HTR-8/SVneo (cell line): ENCODE data around the gene COL4A3.
"Not testable (repeated sequence)": the region's sequence is repeated elsewhere in the genome, so short reads cannot be mapped to it uniquely, and the experiment has no call there.

Source experiments
- DNase-seq: peaks from one replicate; pipeline ENCODE4 v3.0.0; 2011; ENCODE audit warnings: low spot score, mixed read lengths; ENCODE audit not compliant: insufficient read length
- FAIRE-seq: peaks from 2 replicates; lab custom pipeline; 2011; peaks lifted over from hg19 to GRCh38; lab: Jason Lieb, UNC

Gene COL4A3

GRCh38 chr2:227201771-227202170, 37.3 kb downstream of the COL4A3 start:
- no peak for FAIRE-seq
- DNase-seq = no peak

DNA sequence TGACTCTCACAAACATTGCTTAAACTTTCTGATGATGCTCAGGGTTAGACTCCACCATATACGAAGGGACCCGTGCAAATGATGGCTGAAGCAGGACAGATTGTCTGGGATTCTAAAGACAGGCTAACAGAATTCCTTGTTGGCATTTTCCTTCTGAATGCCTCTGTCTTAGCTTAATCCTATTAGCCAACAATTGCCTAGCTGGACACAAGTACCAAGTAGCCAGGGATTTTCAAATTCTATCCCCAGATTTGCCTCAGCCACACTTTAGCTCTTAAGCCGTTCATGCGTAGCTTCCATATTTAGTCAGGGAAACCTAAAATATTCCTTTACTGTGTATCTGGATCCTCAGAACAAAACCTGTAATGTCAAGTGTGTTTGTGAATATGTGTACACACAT, 40.0 kb downstream of the COL4A3 start:
- DNase-seq (no peak), FAIRE-seq (no peak)

- FAIRE-seq = no peak
Observed at GRCh38 chr2:227205701-227206100, 41.3 kb downstream of the COL4A3 start.

DNA sequence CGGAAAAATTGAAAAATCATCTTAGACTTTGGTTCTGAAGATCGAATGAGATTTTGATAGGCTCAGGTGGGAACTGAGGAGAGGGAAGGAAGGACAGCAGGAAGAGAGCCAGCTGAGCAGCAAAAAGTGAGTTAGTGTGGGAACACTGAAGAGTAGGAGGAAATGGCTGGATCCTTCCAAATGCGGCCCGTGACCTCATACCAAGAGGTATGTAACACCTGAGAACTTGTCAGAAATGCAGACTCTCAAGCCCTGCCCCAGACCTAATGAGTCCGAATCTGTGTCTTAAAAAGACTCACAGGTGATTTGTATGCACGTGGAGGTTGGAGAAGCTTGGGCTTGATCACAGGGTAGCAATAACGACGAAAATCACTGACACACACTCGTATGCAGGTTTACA, 42.0 kb downstream of the COL4A3 start:
- FAIRE-seq (no peak), DNase-seq (no peak)

More at GRCh38 chr2:227205701-227206100, 41.3 kb downstream of the COL4A3 start:
- DNase-seq = no peak

DNA sequence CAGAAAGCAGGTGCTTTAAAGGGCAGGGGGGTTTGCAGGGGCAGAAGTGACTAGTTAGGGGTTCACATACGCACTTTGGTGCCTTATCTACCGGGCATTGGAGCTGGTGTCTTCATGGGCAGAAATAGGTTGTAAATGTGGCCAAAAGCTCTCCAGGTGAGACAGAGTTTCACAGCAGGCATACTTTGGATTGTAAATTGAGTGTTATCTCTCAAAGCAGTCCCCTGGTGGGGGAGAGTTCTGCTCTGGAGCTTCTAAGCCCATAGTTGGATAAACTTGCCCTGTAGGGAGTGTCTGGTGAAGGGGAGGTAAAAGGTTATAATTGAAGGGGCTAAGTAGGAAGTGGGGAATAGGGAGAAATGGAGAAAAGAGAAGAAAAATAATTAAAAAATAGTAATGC, 43.1 kb downstream of the COL4A3 start:
- FAIRE-seq (no peak), DNase-seq (no peak)

DNA sequence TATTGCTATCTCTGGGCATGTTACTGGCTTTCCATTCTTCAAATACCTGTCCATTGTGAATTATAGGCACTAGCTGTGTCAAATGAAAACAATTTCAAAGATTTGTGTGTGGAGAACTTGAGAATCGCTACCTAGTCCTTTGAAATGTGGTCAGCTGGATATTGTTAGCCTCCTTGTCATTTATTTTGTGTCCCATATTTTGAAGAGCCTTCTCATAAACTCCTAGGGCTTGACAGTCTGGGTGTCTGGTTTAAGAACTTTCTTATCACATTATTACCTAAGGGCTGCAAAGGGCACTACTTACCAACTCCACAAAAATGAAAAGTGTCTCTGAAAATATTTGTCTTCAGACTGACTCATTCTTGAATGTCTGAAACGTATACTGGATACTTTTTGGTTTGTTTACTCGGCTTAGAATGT, 50.2 kb downstream of the COL4A3 start:
- DNase-seq = no peak
- FAIRE-seq = no peak

DNA sequence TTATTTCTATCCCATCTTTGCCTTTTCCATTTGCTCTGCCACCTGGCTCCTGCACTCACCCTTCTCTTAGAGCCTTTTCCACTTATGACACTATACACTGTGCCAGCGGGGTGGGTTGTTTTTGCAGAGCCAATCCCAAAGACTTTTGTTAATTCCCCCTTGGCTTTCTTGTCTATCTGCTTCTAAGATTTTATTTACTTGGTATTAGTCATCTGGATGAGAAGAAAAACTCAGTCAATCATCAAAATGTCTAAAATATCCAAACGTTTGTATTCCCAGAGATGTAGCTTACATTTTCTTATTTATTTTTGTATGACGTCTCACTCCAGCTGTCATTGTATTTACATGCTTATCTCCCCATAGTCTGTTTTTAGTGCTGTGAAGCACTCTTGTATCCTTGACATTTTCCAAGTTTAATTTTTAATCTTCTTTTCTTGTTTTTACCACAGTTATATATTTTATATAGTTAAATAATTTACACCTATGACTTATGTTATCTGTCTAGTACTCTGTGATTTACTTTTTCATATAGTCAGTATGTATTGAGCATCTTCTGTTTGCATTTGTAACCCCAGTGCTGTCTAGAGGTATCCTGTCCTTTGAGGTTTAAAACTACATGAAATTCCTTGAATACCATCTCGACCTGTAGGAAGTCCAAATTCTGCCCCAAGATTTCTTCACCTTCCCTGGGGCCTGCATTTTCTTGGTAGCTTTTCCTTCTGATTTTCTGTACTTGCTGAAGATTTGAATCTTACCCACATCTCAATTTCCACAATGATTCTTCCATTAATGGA, 55.1 kb downstream of the COL4A3 start:
- FAIRE-seq (no peak), DNase-seq (no peak)

- DNase-seq (no peak), FAIRE-seq (no peak)
Observed at GRCh38 chr2:227221120-227221519, 56.7 kb downstream of the COL4A3 start.

DNA sequence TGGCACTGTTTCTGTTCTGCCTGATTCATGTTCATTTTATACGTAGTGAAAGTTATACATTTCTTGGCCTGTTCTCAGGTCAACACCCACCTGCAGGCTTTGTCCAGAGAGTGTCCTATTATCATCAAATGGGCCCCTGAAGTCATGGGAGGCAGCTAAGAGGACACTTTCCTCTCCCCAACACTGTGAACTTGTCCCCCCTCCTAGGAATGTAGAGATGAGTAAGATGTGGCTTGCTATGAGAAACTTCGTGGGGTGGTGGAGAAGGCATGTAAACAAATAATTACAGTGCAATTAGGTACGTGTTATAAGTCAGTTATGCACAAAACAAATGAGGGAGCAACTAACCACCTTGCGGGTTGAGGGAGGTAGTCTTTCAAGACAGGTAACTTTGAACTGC, 57.9 kb downstream of the COL4A3 start:
- DNase-seq (no peak), FAIRE-seq (no peak)

GRCh38 chr2:227225641-227226040, 61.2 kb downstream of the COL4A3 start:
- not testable (repeated sequence) for FAIRE-seq, DNase-seq

DNA sequence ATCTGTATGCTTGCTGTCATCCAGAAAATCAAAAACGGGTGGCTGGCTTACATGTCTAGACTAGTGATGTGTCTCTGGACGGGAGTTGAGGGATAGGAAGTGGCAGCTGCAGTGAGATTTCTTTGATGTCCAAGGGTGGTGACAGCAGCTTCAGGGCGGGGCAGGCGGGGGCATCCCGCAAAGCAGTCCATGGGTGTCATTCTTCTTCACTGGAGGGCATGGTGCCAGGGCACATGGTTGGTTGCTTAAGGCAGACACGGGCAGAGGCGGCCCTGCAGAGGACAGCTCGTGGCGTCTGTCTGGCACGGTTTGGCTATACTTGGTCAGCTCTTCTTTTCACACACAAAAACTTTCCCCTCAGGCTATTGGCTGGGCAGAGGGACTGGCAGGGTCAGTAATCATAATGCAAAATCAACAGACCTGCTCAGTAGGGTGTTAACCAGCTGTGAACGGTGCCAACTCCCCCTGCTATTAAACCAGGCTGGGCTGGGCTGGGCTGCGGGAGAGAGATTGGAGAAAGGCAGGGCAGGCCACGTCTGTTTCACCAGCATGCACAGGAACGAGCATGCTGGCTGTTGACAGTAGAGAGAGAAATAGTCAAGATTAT, 63.7 kb downstream of the COL4A3 start:
- DNase-seq = no peak

DNA sequence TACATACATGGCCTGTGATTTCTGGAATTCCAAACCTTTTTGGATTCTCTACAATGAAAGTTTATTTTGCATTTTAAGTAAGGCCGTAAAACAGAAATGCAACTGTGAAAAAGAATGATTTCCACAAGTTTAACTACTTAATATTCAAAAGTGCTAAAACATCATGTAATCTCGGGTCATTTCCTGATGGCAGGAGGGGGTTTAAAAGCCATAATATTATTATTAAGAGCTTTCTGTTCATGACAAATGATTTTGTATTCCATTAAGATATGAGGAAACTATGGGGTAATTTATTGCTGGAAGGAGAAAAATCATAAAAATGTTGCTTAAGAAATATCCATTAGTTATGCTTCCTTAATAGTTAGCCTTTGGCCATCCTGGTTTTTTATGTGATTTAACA, 65.7 kb downstream of the COL4A3 start:
- DNase-seq (no peak), FAIRE-seq (no peak)

More for the DNA sequence above, 63.7 kb downstream of the COL4A3 start:
- FAIRE-seq = no peak

DNA sequence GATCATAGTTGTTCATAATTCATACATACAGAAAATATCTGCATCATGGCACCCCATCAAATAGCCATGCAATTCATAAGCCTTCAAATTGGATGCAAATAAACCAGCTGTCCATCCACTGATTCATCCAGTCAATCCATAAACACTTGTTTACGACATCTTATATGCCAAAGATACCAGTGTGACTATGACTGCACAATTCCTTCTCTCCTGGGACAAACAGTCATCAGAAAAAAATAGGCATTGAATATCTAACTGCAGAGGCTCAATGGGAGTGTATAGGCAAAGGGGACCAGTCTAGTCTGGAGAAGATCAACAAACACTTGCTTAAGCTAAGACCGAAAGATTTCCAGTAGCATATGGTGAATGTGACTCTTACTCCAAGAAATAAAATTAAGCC, 70.0 kb downstream of the COL4A3 start:
- FAIRE-seq (no peak), DNase-seq (no peak)

DNA sequence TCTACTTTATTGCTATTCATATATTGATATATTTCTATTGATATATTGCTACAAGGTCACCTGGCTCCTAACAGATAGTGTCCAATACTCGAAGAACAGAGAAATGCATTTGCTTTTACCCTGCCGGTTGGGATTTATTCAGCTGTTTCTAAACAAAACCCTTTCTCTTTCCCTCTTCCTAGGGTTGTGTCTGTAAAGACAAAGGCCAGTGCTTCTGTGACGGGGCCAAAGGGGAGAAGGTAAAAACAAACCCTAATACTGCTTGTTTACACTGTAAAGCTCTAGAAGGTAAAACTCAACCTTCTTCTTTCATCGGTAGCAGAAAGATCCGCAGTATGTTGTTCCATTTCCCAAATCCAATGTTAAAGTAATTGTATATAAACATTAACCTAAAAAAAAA, 73.4 kb downstream of the COL4A3 start:
- FAIRE-seq = no peak
- no peak for DNase-seq

GRCh38 chr2:227238238-227239237, 74.1 kb downstream of the COL4A3 start:
- DNase-seq = peak; percentile 31
- FAIRE-seq = no peak

- DNase-seq (no peak), FAIRE-seq (no peak)
Observed at GRCh38 chr2:227241005-227241404, 76.6 kb downstream of the COL4A3 start.

GRCh38 chr2:227248876-227249275, 84.5 kb downstream of the COL4A3 start:
- FAIRE-seq (no peak), DNase-seq (no peak)

DNA sequence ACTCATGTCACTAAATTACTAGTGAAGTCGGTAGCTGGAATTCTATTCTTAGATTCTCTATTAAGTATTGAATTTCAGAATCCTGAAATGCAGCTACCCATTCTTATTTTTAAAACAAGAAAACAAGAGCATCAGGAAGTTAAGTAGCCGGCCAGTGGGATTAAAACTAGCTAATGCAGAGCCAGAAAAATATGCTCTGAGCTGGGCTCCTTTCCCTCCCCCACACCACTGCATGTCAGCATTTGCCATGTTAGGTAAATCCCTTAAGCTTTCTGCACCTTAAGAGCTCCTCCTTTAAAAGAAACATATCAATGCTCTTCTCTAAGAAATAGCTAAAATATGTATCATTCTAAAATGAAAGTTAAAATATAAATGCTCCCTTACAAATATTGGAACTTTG, 88.4 kb downstream of the COL4A3 start:
- FAIRE-seq (no peak), DNase-seq (no peak)

GRCh38 chr2:227256605-227257004, 92.2 kb downstream of the COL4A3 start:
- FAIRE-seq = no peak
- no peak for DNase-seq

DNA sequence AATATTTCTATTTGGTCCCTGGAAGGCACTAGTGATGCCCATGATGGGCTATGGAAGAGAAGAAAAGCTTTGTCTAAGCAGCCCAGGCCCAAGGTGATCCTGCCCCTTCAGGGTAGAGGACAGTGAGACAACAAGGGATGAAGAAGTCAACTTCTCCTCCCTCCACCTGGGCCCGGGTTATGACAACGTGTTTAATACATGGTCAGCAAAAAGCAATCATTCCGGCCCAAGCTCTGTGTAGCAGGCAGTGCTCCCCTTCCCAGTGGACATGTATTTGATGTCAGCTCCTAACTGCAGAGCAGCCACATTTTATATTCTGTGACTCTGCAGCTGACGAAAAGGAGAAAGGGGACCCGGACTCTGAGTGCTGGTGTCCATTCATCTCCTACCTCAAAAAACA, 93.4 kb downstream of the COL4A3 start:
- no peak for DNase-seq
- FAIRE-seq = no peak

DNA sequence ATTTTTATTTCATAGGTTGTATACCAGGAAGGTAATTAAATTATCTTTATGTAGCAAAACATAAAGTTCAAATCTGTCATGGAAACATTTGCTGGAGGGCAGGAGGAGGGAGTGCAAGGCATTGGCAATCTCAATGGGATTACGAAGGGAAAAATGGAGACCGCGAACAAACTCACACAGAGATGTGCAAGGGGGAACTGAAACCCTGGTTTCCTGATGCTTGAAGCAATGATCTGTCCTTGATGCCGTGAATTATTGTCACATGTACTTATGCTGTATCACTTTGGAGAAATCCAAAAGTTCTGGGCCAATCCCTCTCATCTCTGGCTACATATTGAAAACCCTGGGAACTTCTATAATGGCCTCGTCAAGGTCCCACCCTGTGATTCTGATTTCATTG, 95.6 kb downstream of the COL4A3 start:
- FAIRE-seq (no peak), DNase-seq (no peak)
